Muscle of leg (tissue), 11 donors: ENCODE measurements around the gene CHD6. TPM values are rescaled to one million over a fixed set of nuclear protein-coding genes. Genes with fewer than 3 reads are reported as not detected.
"Not testable (repeated sequence)": the region's sequence is repeated elsewhere in the genome, so short reads cannot be mapped to it uniquely, and the experiment has no call there.

Experiments
- DNase-seq: peaks from one replicate; pipeline ENCODE4 v3.0.0; 2013
- H3K27ac ChIP-seq: one replicate; pipeline ENCODE4 v1.5.1; 2013; ENCODE audit warnings: mild to moderate bottlenecking, low read length, control low read depth
- H3K27me3 ChIP-seq: one replicate; pipeline ENCODE4 v1.6.1; 2013; ENCODE audit warnings: low read length; ENCODE audit not compliant: control insufficient read depth, insufficient read depth
- H3K36me3 ChIP-seq: one replicate; pipeline ENCODE4 v1.6.1; 2013; ENCODE audit warnings: low read length; ENCODE audit not compliant: control insufficient read depth, insufficient read depth
- H3K4me1 ChIP-seq: one replicate; pipeline ENCODE4 v1.6.1; 2013; ENCODE audit warnings: low read length; ENCODE audit not compliant: control insufficient read depth, insufficient read depth
- H3K4me3 ChIP-seq: one replicate; pipeline ENCODE4 v1.5.1; 2013; ENCODE audit warnings: low read length, control low read depth
- H3K9me3 ChIP-seq: replicated peaks from 2 replicates; pipeline ENCODE4 v1.6.1; 2013; ENCODE audit warnings: low read depth, low read length; ENCODE audit not compliant: control insufficient read depth
- WGBS: methylation state at CpG from one replicate; pipeline ENCODE4 v1.1.5; 2013; ENCODE audit warnings: missing lambda C conversion rate; ENCODE audit not compliant: insufficient coverage; 5-methylcytosine and 5-hydroxymethylcytosine counted together
- polyA plus RNA-seq, 8 donors: library from polyadenylated mRNA; unstranded; fragments of 120-200 nt; gene quantifications; one replicate each; pipeline versions ENCODE4 v1.2.1 to v1.2.3, GENCODE V29; 2013; ENCODE audit warnings: inconsistent platforms in 1 of 8, low replicate concordance in 1 of 8; ENCODE audit not compliant: insufficient read length in 8 of 8, insufficient read depth in 1 of 8
- total RNA-seq: library from RNA; stranded (reverse); fragments of 120-200 nt; gene quantifications from one replicate; pipeline ENCODE4 v1.2.4, GENCODE V29; 2013

The CHD6 gene
- total and polyA plus RNA-seq, 9 donors = 16.2 to 43.9 (median 20.6) TPM

DNA sequence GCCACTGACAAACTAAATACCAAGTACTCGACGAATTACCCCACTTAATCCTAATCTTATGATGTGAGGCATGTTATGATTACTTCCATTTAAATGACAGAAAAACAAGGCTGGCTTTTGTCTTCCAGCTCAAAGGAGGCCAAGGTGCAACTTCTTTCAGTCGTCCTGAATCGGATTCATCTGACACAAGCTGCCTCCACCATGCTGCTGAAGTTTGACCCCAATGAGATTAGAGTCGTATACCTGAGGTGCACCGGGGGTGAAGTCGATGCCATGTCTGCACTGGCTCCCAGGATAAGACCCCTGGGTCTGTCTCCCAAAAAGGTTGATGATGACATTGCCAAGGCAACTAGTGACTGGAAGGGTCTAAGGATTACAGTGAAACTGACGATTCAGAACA, 71.0 kb downstream of the CHD6 start:
- no peak overlapping the region for H3K4me3 ChIP-seq
- H3K4me1 ChIP-seq = no peaks in the 10 kb centered on the region
- no peak overlapping the region for H3K27ac ChIP-seq
- no peaks in the 10 kb centered on the region for H3K27me3 ChIP-seq
- 92% methylated on average over 5 of the region's 8 CpGs for WGBS
- H3K9me3 ChIP-seq = peaks cover 6% of the 10 kb centered on the region
- DNase-seq = no peak
- peaks cover 7% of the 10 kb centered on the region for H3K36me3 ChIP-seq

DNA sequence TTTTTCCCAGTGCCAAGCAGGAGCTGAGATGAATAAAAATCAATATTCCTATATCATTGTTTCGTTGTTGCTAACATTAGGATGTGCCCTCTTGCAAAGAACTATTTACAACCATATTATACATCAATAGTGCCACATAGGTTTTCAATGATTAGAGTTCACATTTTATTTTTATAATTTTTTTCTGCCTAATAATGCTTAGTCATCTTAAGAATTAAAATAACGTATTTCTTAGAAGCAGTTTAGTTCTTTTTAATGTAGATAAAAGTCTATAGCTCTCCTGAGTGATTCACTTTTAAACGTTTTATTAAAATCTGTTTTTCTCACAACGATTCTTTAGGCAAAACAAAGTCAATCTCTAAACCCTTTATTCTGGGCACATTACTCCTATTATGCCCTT, 71.6 kb downstream of the CHD6 start:
- DNase-seq = no peak
- no CpG with 5 or more reads among the region's 4 CpGs for WGBS
- Histone ChIP-seq H3K27ac (no peak overlapping the region), H3K27me3 (no peaks in the 10 kb centered on the region), H3K36me3 (peaks cover 7% of the 10 kb centered on the region), H3K4me1 (no peaks in the 10 kb centered on the region), H3K9me3 (peaks cover 6% of the 10 kb centered on the region), H3K4me3 (no peak overlapping the region)

DNA sequence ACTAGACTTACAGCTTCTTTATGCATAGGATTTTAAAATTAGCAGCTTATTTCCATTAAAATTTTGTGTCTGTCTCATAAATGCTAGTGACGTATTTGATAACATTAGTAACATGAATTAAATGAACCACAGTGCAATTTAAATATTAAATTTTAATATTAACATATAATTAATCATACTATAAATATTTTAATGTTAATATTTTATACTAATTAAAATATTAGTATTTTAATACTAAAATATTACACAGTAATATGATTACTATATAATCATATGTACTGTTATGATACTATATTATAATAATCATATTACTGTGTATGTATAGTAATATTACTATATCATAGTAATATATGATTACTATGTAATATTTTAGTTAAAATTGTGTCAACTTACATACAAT, 73.7 kb downstream of the CHD6 start:
- DNase-seq = no peak
- peaks cover 3% of the 10 kb centered on the region for H3K36me3 ChIP-seq
- no CpG with 5 or more reads among the region's 1 CpG for WGBS
- H3K27ac ChIP-seq = no peak overlapping the region
- peaks cover 2% of the 10 kb centered on the region for H3K4me1 ChIP-seq
- no peaks in the 10 kb centered on the region for H3K9me3 ChIP-seq
- H3K27me3 ChIP-seq = no peaks in the 10 kb centered on the region
- no peak overlapping the region for H3K4me3 ChIP-seq

DNA sequence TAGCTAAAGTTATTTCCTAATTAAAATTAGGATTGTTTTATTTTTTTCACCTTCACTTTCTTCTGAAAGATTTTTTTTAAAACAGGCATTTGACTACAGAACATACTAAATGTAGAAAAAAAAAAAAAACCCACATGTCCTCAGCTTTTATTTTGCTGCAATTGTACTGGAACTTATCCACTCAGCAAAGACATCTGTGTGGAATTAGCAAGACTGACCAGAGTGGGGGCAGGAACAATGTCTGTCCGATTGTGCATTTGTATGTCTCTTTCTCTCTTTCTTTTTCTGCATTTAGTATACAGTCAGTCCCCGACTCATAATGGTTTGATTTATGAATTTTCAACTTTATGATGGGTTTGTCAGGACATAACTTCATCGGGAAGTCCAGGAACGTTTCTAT, 77.3 kb downstream of the CHD6 start:
- H3K4me3 ChIP-seq = no peak overlapping the region

DNA sequence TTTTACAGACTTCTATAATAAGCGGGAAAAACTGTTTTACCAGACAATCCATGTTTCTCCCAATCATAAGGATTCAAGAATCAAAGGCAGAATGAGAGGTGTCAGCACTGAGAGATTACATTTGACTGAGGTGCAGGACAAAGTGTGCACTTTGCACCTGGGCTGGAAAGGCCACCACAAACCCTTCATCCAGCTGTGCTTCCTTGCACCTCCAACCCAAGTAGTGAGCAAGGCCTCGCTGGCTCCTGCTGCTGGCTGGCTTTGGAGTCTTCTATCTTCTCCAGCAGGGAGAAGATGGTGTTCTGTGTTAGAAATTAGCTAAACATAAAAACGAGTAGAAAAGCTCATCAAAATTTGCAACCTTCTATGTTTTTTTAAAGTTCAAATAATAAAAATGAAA, 77.7 kb downstream of the CHD6 start:
- no peaks in the 10 kb centered on the region for H3K27me3 ChIP-seq
- H3K4me3 ChIP-seq = no peak overlapping the region
- H3K9me3 ChIP-seq = peaks cover 5% of the 10 kb centered on the region
- DNase-seq = no peak
- WGBS = no CpG with 5 or more reads among the region's 3 CpGs
- H3K4me1 ChIP-seq = peaks cover 2% of the 10 kb centered on the region
- H3K27ac ChIP-seq = no peak overlapping the region
- peaks cover 2% of the 10 kb centered on the region for H3K36me3 ChIP-seq

More for the DNA sequence above, 77.3 kb downstream of the CHD6 start:
- Histone ChIP-seq H3K27me3 (no peaks in the 10 kb centered on the region), H3K36me3 (peaks cover 2% of the 10 kb centered on the region), H3K4me1 (peaks cover 2% of the 10 kb centered on the region), H3K27ac (no peak overlapping the region), H3K9me3 (peaks cover 5% of the 10 kb centered on the region)
- WGBS = no CpG with 5 or more reads among the region's 4 CpGs
- peak; percentile 80 for DNase-seq

DNA sequence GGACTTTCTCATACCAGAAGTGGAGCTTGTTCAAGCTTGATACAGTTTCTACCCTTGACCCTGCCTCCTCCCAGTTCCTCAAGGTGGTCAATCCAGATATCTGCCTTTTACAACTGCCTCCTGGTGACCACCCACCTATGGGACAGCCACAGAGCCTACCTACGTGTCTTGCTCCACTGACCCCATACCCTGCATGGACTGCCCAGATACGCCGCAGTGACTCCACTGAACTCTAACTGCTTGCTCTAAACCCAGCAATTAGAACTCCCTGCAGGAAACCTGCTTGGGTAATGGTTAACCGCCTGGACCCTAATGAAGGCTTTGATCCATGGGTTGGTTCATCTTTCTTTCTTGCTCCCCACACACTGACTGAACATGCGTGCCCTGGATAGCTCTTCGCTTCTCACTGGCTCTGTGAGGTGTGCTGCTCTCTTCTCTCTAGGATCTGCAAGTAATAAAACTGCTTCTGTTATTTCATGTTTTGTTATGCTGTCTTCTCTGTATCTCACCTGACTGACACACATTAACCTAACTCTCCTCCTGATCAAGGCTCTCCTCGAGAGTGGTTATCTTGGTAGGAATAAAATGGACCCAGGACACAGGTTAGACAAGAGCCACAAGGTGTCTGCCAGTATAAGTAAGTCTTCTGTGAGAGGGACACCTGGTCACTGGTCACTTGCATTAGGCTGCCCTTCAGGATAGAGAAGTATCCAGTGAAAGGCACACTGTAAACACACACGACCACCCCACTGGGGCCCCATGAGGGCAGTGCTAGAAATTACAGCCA, 79.2 kb downstream of the CHD6 start:
- 100% methylated on average over 4 of the region's 8 CpGs for WGBS

DNA sequence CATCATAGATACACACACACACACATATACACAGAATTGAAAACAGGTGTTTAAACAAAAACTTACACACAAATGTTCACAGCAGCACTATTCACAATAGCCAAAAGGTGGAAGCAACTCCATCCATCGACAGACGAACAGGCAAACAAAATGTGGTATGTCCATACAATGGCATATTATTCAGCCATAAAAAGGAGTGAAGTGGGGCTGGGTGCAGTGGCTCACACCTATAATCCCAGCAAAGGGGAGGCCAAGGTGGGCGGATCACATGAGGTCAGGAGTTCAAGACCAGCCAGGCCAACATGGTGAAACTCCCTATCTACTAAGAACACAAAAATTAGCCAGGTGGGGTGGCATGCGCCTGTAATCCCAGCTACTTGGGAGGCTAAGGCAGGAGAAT, 80.3 kb downstream of the CHD6 start:
- H3K27me3 ChIP-seq = no peaks in the 10 kb centered on the region
- H3K4me3 ChIP-seq = no peak overlapping the region
- H3K36me3 ChIP-seq = peaks cover 7% of the 10 kb centered on the region
- H3K4me1 ChIP-seq = peaks cover 2% of the 10 kb centered on the region
- WGBS = no CpG with 5 or more reads among the region's 4 CpGs
- peaks cover 5% of the 10 kb centered on the region for H3K9me3 ChIP-seq
- H3K27ac ChIP-seq = no peak overlapping the region
- DNase-seq = no peak

More for the DNA sequence above, 79.2 kb downstream of the CHD6 start:
- peaks cover 2% of the 10 kb centered on the region for H3K4me1 ChIP-seq
- H3K9me3 ChIP-seq = peaks cover 5% of the 10 kb centered on the region
- no peak overlapping the region for H3K4me3 ChIP-seq
- H3K36me3 ChIP-seq = peaks cover 2% of the 10 kb centered on the region
- H3K27ac ChIP-seq = no peak overlapping the region
- DNase-seq = no peak
- H3K27me3 ChIP-seq = no peaks in the 10 kb centered on the region

DNA sequence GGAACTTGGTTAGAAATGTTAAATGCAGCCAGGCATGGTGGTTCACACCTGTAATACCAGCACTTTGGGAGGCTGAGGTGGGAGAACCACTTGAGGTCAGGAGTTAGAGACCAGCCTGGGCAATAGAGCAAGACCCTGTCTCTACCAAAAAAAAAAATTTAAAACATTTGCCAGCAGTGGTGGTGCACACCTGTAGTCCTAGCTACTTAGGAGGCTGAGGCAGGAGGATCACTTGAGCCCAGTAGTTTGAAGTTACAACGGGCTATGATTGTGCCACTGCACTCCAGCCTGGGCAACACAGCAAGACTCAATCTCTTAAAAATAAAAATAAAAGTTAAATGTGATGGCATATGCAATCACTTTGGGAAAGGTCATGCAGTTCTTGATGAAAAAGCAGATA, 82.6 kb downstream of the CHD6 start:
- not testable (repeated sequence) for DNase-seq, H3K27ac ChIP-seq, H3K4me3 ChIP-seq, H3K4me1 ChIP-seq, H3K9me3 ChIP-seq, H3K27me3 ChIP-seq
- no CpG with 5 or more reads among the region's 1 CpG for WGBS
- H3K36me3 ChIP-seq = peaks cover 15% of the 10 kb centered on the region

DNA sequence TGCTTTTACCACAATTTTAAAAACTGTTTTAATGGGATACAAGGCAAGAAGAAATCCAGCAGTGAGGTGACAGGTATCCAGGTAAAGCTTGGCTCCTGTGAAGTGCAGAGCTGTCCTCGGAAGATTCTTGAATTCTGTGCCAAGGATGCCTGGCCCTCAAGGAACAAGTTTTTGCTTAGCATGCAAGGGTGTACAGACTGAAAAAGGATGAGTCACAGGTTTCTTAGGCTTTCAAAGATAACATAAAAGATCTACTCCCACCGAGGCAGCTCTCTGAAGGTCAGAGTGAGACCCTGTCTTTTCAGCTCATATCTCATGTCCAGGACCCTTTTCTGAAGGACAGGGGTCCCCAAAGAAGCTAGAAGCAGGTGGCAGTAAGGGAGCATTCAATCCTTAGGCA, 83.3 kb downstream of the CHD6 start:
- Histone ChIP-seq H3K36me3 (peaks cover 15% of the 10 kb centered on the region), H3K27ac (no peak overlapping the region), H3K9me3 (peaks cover 5% of the 10 kb centered on the region), H3K27me3 (no peaks in the 10 kb centered on the region), H3K4me1 (no peaks in the 10 kb centered on the region), H3K4me3 (no peak overlapping the region)
- 90% methylated on average over 1 of the region's 2 CpGs for WGBS
- no peak for DNase-seq

DNA sequence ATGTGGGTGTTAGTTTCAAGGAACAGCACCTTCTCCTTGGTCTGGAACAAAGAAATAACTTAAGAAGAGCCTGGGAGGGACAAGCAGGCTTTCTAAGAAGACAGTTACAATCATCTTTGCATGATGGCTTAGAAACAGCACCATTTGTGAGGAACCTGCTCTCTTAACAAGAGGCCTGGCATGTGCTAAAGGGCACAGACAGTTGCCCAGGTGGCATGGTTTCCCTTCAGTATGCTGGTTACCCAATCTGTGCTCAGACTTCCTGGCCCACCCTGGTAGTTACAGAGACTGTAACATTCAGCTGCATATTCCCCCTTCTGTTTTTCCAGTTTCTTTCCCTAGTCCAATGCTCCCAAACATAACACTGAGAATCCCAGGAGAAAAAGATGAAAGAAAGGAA, 84.0 kb downstream of the CHD6 start:
- peaks cover 15% of the 10 kb centered on the region for H3K36me3 ChIP-seq
- no peak for DNase-seq
- H3K27ac ChIP-seq = no peak overlapping the region
- no peak overlapping the region for H3K4me3 ChIP-seq
- peaks cover 5% of the 10 kb centered on the region for H3K9me3 ChIP-seq
- H3K4me1 ChIP-seq = no peaks in the 10 kb centered on the region
- H3K27me3 ChIP-seq = no peaks in the 10 kb centered on the region
